Endothelial cell of umbilical vein (primary cell): ENCODE measurements around the gene ABCB4. TPM values are rescaled to one million over a fixed set of nuclear protein-coding genes. Genes with fewer than 3 reads are reported as not detected.

Experiments used
- BruUV-seq: library from RNA; stranded (reverse); fragments of 400-500 nt; replicated peaks from 2 replicates; lab custom pipeline; 2021; lab: Mats Ljungman, UMichigan
- CTCF ChIA-PET: fragments of 300-600, 350-600 bp; sonication (Branson Sonifier 250); formaldehyde crosslinking; loops from one replicate; lab custom pipeline; 2021; ENCODE audit warnings: antibody characterized with exemption, inconsistent platforms; lab: Charles Lee
- POLR2A ChIA-PET: fragments of 300-600, 350-600 bp; sonication (Branson Sonifier 250); formaldehyde crosslinking; loops from one replicate; lab custom pipeline; 2021; ENCODE audit warnings: antibody characterized with exemption, inconsistent platforms; lab: Charles Lee
- DNase-seq: peaks from one replicate; pipeline ENCODE4 v3.0.0-alpha.2; 2011; ENCODE audit warnings: low read depth, low spot score
- FAIRE-seq: peaks from 2 replicates; lab custom pipeline; 2011; peaks lifted over from hg19 to GRCh38; lab: Jason Lieb, UNC
- H2AFZ ChIP-seq: 2 replicates; pipeline ENCODE4 v1.6.0; 2012; ENCODE audit warnings: low read depth, low read length, control low read depth, inconsistent platforms
- H3K27ac ChIP-seq: 2 replicates; pipeline ENCODE4 v1.5.1; 2011; ENCODE audit warnings: low read depth, mild to moderate bottlenecking, control low read depth, low read length, moderate library complexity; ENCODE audit not compliant: insufficient read depth
- H3K27me3 ChIP-seq, 2 experiments: 2 replicates each; pipeline versions ENCODE4 v1.6.0 to v1.6.1; 2011; ENCODE audit warnings: low read length in 2 of 2, mixed read lengths in 1 of 2; ENCODE audit not compliant: control insufficient read depth in 2 of 2, insufficient read depth in 2 of 2
- H3K36me3 ChIP-seq, 2 experiments: 2 replicates in 1 of 2; 3 replicates in 1 of 2; pipeline ENCODE4 v1.5.1; 2011; ENCODE audit warnings: low read length in 2 of 2, mild to moderate bottlenecking in 1 of 2, moderate library complexity in 1 of 2; ENCODE audit not compliant: control insufficient read depth in 2 of 2, insufficient read depth in 2 of 2; ENCODE audit errors: extremely low read depth in 1 of 2
- H3K4me1 ChIP-seq: 3 replicates; pipeline ENCODE4 v1.5.1; 2011; ENCODE audit warnings: mild to moderate bottlenecking, low read length; ENCODE audit not compliant: control insufficient read depth, insufficient read depth; ENCODE audit errors: extremely low read depth
- H3K4me2 ChIP-seq: 2 replicates; pipeline ENCODE4 v1.6.1; 2011; ENCODE audit warnings: low read length, control low read depth, mixed read lengths; ENCODE audit not compliant: insufficient read depth
- H3K4me3 ChIP-seq, 3 experiments: fragments of 200-600 bp in 1 of 3; sonication (generic), shearing (Covaris generic) in 1 of 3; replicated peaks in 1 of 3; 2 replicates each; pipeline ENCODE4 v1.5.1; 2011 to 2016; ENCODE audit warnings: control low read depth in 3 of 3, low read length in 3 of 3, mild to moderate bottlenecking in 2 of 3, inconsistent platforms in 1 of 3, low read depth in 1 of 3, moderate library complexity in 1 of 3; ENCODE audit not compliant: insufficient read depth in 1 of 3
- H3K79me2 ChIP-seq: 2 replicates; pipeline ENCODE4 v1.6.0; 2012; ENCODE audit warnings: low read length, inconsistent platforms; ENCODE audit not compliant: control insufficient read depth, insufficient read depth
- H3K9ac ChIP-seq: replicated peaks from 2 replicates; pipeline ENCODE3; 2011; ENCODE audit warnings: low read length, control low read depth; ENCODE audit not compliant: insufficient read depth; ENCODE audit errors: extremely low read depth
- H3K9me1 ChIP-seq: replicated peaks from 3 replicates; pipeline ENCODE4 v1.6.0; 2011; ENCODE audit warnings: mild to moderate bottlenecking, low read length; ENCODE audit not compliant: control insufficient read depth, insufficient read depth; ENCODE audit errors: extremely low read depth
- H3K9me3 ChIP-seq: replicated peaks from 2 replicates; pipeline ENCODE4 v1.5.1; 2012; ENCODE audit warnings: low read length, inconsistent platforms; ENCODE audit not compliant: control insufficient read depth, insufficient read depth
- H4K20me1 ChIP-seq: replicated peaks from 2 replicates; pipeline ENCODE3; 2011; ENCODE audit warnings: mild to moderate bottlenecking, low read length; ENCODE audit not compliant: control insufficient read depth, insufficient read depth; ENCODE audit errors: extremely low read depth
- EZH2 ChIP-seq: IDR thresholded peaks from 2 replicates; pipeline ENCODE4 v1.6.1; 2012; ENCODE audit warnings: borderline replicate concordance, low read depth, mild to moderate bottlenecking, moderate library complexity, low read length, inconsistent platforms; ENCODE audit not compliant: severe bottlenecking
- GATA2 ChIP-seq: IDR thresholded peaks from 2 replicates; pipeline ENCODE4 v1.7.0; 2011; ENCODE audit warnings: low read depth, mild to moderate bottlenecking, moderate library complexity, mixed read lengths, low read length; ENCODE audit not compliant: insufficient read length, insufficient read depth
- MYC ChIP-seq: IDR thresholded peaks from one replicate; pipeline ENCODE4 v1.6.1; 2011; ENCODE audit warnings: mild to moderate bottlenecking, low read depth, low read length
- POLR2AphosphoS5 ChIP-seq: IDR thresholded peaks from 2 replicates; pipeline ENCODE4 v1.6.1; 2012; ENCODE audit warnings: low read depth, mild to moderate bottlenecking, control low read depth, low read length, moderate library complexity; ENCODE audit not compliant: insufficient read depth
- dilution Hi-C: fragments of 300-500 bp; cut with MboI; formaldehyde crosslinking; loops from one replicate; pipeline ENCODE4 v1.15.0; 2019; ENCODE audit warnings: low sequenced_read_pairs; ENCODE audit not compliant: extremely low pct_ligation_motif_present
- intact Hi-C: fragments of 100-400 bp; cut with micrococcal nuclease; formaldehyde crosslinking; loops from one replicate; pipeline ENCODE4 v1.10.0; 2022
- polyA plus RNA-seq, 4 experiments: library from polyadenylated mRNA; depleted of rRNA in 3 of 4; stranded (reverse) in 3 of 4; unstranded in 1 of 4; fragments of >200 nt; gene quantifications; 2 replicates each; pipeline versions ENCODE4 v1.2.1 to v1.2.3, GENCODE V29; 2011 to 2012; ENCODE audit warnings: missing spikeins in 1 of 4
- total RNA-seq: library from RNA; stranded (reverse); gene quantifications from 2 replicates; pipeline ENCODE4 v1.2.3, GENCODE V29; 2021
- TF ChIP-seq, protein P1 (sequence below): IDR thresholded peaks from 2 replicates; pipeline ENCODE4 v1.6.1; 2011; ENCODE audit not compliant: insufficient read depth, insufficient read length
- TF ChIP-seq, protein P2 (sequence below), 2 donors: IDR thresholded peaks; 1 replicate in 1 of 2; 2 replicates in 1 of 2; pipeline ENCODE4 v1.5.1; 2011; ENCODE audit warnings: low read length in 2 of 2, mild to moderate bottlenecking in 2 of 2, moderate library complexity in 2 of 2, control low read depth in 1 of 2, inconsistent platforms in 1 of 2, low read depth in 1 of 2; ENCODE audit not compliant: insufficient read depth in 1 of 2; ENCODE audit errors: extremely low read depth in 1 of 2

ABCB4 gene
- total and polyA plus RNA-seq, 2 donors (not counting 3 experiments of a cell fraction or from before 2014, with no cell fraction given) = 0.11 to 0.15 TPM

DNA sequence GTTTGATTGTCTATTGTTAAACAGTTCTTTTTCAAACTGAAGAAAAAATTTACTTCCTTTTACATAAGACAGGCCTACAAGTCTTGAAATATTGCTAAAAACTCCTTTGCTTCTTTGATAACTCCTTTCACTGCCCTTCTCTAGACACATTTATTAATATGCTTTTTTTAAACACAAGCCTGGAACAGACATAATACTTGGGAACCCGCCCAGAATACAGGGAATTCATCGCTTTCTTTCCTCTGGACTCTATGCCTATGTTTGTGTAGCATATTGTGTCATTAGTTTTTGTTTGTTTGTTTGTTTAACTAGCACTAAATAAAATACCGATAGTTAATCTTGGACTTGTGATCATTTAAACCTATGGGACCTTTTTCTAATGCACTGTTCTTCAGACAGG lies 42.4 kb upstream of the ABCB4 start:
- Histone ChIP-seq H3K27me3 (no peaks in the 10 kb centered on the region), H3K36me3 (no peaks in the 10 kb centered on the region), H2AFZ (no peak overlapping the region), H4K20me1 (no peaks in the 10 kb centered on the region), H3K4me1 (no peaks in the 10 kb centered on the region), H3K9ac (no peak overlapping the region), H3K4me2 (no peak overlapping the region), H3K4me3 (no peak overlapping the region), H3K79me2 (no peaks in the 10 kb centered on the region), H3K9me1 (no peaks in the 10 kb centered on the region), H3K27ac (no peak overlapping the region), H3K9me3 (no peaks in the 10 kb centered on the region)
- no peak for DNase-seq
- intact Hi-C loops (no loop called here), dilution Hi-C loops (no loop called here)
- no peak for FAIRE-seq
- TF ChIP-seq GATA2 (no peak), MYC (no peak), EZH2 (no peak), POLR2AphosphoS5 (no peak)
- TF ChIP-seq, protein P1, sequence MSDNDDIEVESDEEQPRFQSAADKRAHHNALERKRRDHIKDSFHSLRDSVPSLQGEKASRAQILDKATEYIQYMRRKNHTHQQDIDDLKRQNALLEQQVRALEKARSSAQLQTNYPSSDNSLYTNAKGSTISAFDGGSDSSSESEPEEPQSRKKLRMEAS = no peak
- TF ChIP-seq, protein P2, sequence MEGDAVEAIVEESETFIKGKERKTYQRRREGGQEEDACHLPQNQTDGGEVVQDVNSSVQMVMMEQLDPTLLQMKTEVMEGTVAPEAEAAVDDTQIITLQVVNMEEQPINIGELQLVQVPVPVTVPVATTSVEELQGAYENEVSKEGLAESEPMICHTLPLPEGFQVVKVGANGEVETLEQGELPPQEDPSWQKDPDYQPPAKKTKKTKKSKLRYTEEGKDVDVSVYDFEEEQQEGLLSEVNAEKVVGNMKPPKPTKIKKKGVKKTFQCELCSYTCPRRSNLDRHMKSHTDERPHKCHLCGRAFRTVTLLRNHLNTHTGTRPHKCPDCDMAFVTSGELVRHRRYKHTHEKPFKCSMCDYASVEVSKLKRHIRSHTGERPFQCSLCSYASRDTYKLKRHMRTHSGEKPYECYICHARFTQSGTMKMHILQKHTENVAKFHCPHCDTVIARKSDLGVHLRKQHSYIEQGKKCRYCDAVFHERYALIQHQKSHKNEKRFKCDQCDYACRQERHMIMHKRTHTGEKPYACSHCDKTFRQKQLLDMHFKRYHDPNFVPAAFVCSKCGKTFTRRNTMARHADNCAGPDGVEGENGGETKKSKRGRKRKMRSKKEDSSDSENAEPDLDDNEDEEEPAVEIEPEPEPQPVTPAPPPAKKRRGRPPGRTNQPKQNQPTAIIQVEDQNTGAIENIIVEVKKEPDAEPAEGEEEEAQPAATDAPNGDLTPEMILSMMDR (IDR thresholded peaks at IDR 0.05; ENCODE audit: extremely low read depth in 1 of 2, insufficient read depth in 1 of 2, low read depth in 1 of 2, low read length in 2 of 2) = no peak
- POLR2A ChIA-PET = no interaction called here
- CTCF ChIA-PET = interaction anchor here (0.7 to 3.5 kb wide), 3 partner anchors 11 to 368 kb away, joined by 3 to 17 read pairs (median 4); no protein-coding TSS in a partner anchor
- BruUV-seq = no TSS peak
